ENCODE data around the gene ACTG1. TPM values are rescaled to one million over a fixed set of nuclear protein-coding genes. Genes with fewer than 3 reads are reported as not detected.

Gene ACTG1
- polyA plus RNA-seq, 1 of the 3 experiments (the other 2 are of a cell fraction) = 7,871 TPM

GRCh38 chr17:81518785-81519283, 6.2 kb upstream of the ACTG1 start:
- no peak for DNase-seq
- ChIA-PET CTCF (interaction anchor here (1.1 to 1.9 kb wide), 5 partner anchors 10 to 216 kb away, joined by 3 to 7 read pairs (median 3); no protein-coding TSS in a partner anchor), POLR2A (no interaction called here)
- no peaks in the 10 kb centered on the region for H3K9me3 ChIP-seq
- H3K9ac ChIP-seq = no peak overlapping the region
- H3K27me3 ChIP-seq (ENCODE audit: insufficient read depth) = no peaks in the 10 kb centered on the region
- H3K36me3 ChIP-seq (replicated peaks in 1 of 2; ENCODE audit: control insufficient read depth in 1 of 2, insufficient read depth in 2 of 2, low read length in 1 of 2) = peaks cover 3% of the 10 kb centered on the region in 2 experiments
- H3K4me1 ChIP-seq (ENCODE audit: control insufficient read depth in 1 of 2, insufficient read depth in 2 of 2, low read depth in 1 of 2, low read length in 1 of 2) = peaks cover 17 to 32% of the 10 kb centered on the region in 2 experiments; a peak in 3 of 4 replicates
- TF ChIP-seq YY1 (IDR thresholded peaks at IDR 0.05; ENCODE audit: low read depth) (no peak), RXRA (IDR thresholded peaks at IDR 0.05; ENCODE audit: borderline replicate concordance, low read depth) (no peak), CHD2 (IDR thresholded peaks at IDR 0.05; ENCODE audit: low read length, partially characterized antibody) (no peak), ELF1 (IDR thresholded peaks at IDR 0.05) (no peak), RCOR1 (IDR thresholded peaks at IDR 0.05; ENCODE audit: low read length) (no peak), TCF12 (IDR thresholded peaks at IDR 0.05) (no peak), EZH2phosphoT487 (IDR thresholded peaks at IDR 0.05; ENCODE audit: borderline replicate concordance, low read depth) (no peak)
- H3F3A ChIP-seq (replicated peaks; ENCODE audit: insufficient read depth) = peaks cover 39% of the 10 kb centered on the region
- peaks cover 69% of the 10 kb centered on the region for H3K79me2 ChIP-seq (ENCODE audit: insufficient read depth)
- no peak overlapping the region for H2AFZ ChIP-seq (ENCODE audit: low read depth)
- no peak overlapping the region for H3K4me2 ChIP-seq
- peaks cover 45% of the 10 kb centered on the region for H4K20me1 ChIP-seq (ENCODE audit: insufficient read depth)
- H3K9me2 ChIP-seq = no peaks in the 10 kb centered on the region
- 86% methylated on average over 46 of the region's 47 CpGs for WGBS (ENCODE audit: low lambda C conversion rate)
- no peak overlapping the region for H3K4me3 ChIP-seq (ENCODE audit: low read depth in 2 of 2, low read length in 1 of 2)
- no peak overlapping the region for H3K27ac ChIP-seq (ENCODE audit: low read depth in 2 of 2, low read length in 1 of 2)

- Histone ChIP-seq H3K4me3 (ENCODE audit: low read depth in 2 of 2, low read length in 1 of 2) (no peak overlapping the region), H3K9me2 (no peaks in the 10 kb centered on the region), H3K79me2 (ENCODE audit: insufficient read depth) (peaks cover 75% of the 10 kb centered on the region), H3K4me1 (ENCODE audit: control insufficient read depth in 1 of 2, insufficient read depth in 2 of 2, low read depth in 1 of 2, low read length in 1 of 2) (peaks cover 17 to 26% of the 10 kb centered on the region in 2 experiments; a peak in 3 of 4 replicates), H4K20me1 (ENCODE audit: insufficient read depth) (peaks cover 39% of the 10 kb centered on the region), H3K36me3 (replicated peaks in 1 of 2; ENCODE audit: control insufficient read depth in 1 of 2, insufficient read depth in 2 of 2, low read length in 1 of 2) (peaks cover 3% of the 10 kb centered on the region in 2 experiments), H3K27me3 (ENCODE audit: insufficient read depth) (no peaks in the 10 kb centered on the region), H3F3A (replicated peaks; ENCODE audit: insufficient read depth) (peaks cover 45% of the 10 kb centered on the region), H3K9ac (no peak overlapping the region), H3K4me2 (peak overlapping the region; percentile 98), H2AFZ (ENCODE audit: low read depth) (no peak overlapping the region), H3K9me3 (no peaks in the 10 kb centered on the region), H3K27ac (ENCODE audit: low read depth in 2 of 2, low read length in 1 of 2) (no peak overlapping the region)
- 94% methylated on average over 24 of the region's 24 CpGs for WGBS (ENCODE audit: low lambda C conversion rate)
- CTCF ChIA-PET = interaction anchor here (1.1 to 1.9 kb wide), 5 partner anchors 9 to 216 kb away, joined by 3 to 7 read pairs (median 3); no protein-coding TSS in a partner anchor
- DNase-seq = no peak
- TF ChIP-seq RCOR1 (IDR thresholded peaks at IDR 0.05; ENCODE audit: low read length) = no peak
- no peak for TF ChIP-seq MEF2A (IDR thresholded peaks at IDR 0.05; ENCODE audit: borderline replicate concordance, low read depth)
- no peak for TF ChIP-seq TAF1 (IDR thresholded peaks at IDR 0.05; ENCODE audit: borderline replicate concordance, low read depth, low read length)
- no peak for TF ChIP-seq TCF12 (IDR thresholded peaks at IDR 0.05)
- TF ChIP-seq REST (IDR thresholded peaks at IDR 0.05; ENCODE audit: low read depth, low read length) = no peak
- no peak for TF ChIP-seq YY1 (IDR thresholded peaks at IDR 0.05; ENCODE audit: low read depth)
- TF ChIP-seq ZBTB33 (IDR thresholded peaks at IDR 0.05; ENCODE audit: borderline replicate concordance, low read depth) = no peak
- no peak for TF ChIP-seq ELF1 (IDR thresholded peaks at IDR 0.05)
- no peak for TF ChIP-seq GABPA (IDR thresholded peaks at IDR 0.05; ENCODE audit: low read depth)
- TF ChIP-seq FOXM1 (IDR thresholded peaks at IDR 0.05; ENCODE audit: low read depth) = no peak
- TF ChIP-seq IRF3 (IDR thresholded peaks at IDR 0.05; ENCODE audit: low read depth, low read length) = no peak
- TF ChIP-seq RAD21 (IDR thresholded peaks at IDR 0.05; ENCODE audit: low read length) = no peak
- no peak for TF ChIP-seq CHD2 (IDR thresholded peaks at IDR 0.05; ENCODE audit: low read length, partially characterized antibody)
- TF ChIP-seq USF2 (IDR thresholded peaks at IDR 0.05; ENCODE audit: borderline replicate concordance, low read depth, low read length) = no peak
- TF ChIP-seq JUND (IDR thresholded peaks at IDR 0.05) = no peak
- POLR2A ChIA-PET = interaction anchor here (0.9 kb wide), 1 partner anchor 9 kb away, joined by 4 read pairs; the partner anchor contains the start of gene FSCN2
Measured at GRCh38 chr17:81518113-81518784, 5.7 kb upstream of the ACTG1 start.

All from SK-N-SH (cell line).